ES-I3 (cell line): Measurements from ENCODE around the gene GRXCR2.
"Not testable (repeated sequence)": the region's sequence is repeated elsewhere in the genome, so short reads cannot be mapped to it uniquely, and the experiment has no call there.

Experiments
- H3K36me3 ChIP-seq: 2 replicates; pipeline ENCODE4 v1.6.1; 2013; ENCODE audit warnings: mild to moderate bottlenecking, low read length, control low read depth, moderate library complexity; ENCODE audit not compliant: insufficient read depth
- H3K4me1 ChIP-seq: 2 replicates; pipeline ENCODE4 v1.6.1; 2013; ENCODE audit warnings: mild to moderate bottlenecking, control low read depth, low read length; ENCODE audit not compliant: insufficient read depth
- H3K9ac ChIP-seq: 2 replicates; pipeline ENCODE4 v1.6.1; 2013; ENCODE audit warnings: low read depth, mild to moderate bottlenecking, low read length, moderate library complexity
- H3K9me3 ChIP-seq: 2 replicates; pipeline ENCODE4 v1.6.1; 2013; ENCODE audit warnings: mild to moderate bottlenecking, low read length, moderate library complexity; ENCODE audit not compliant: control insufficient read depth, insufficient read depth

Gene GRXCR2

GRCh38 chr5:145859453-145859852 is 13.4 kb downstream of the GRXCR2 start:
- Histone ChIP-seq H3K9ac (no peak overlapping the region), H3K9me3 (no peaks in the 10 kb centered on the region), H3K4me1 (peaks cover 13% of the 10 kb centered on the region), H3K36me3 (no peaks in the 10 kb centered on the region)

GRCh38 chr5:145858959-145859358 is 13.9 kb downstream of the GRXCR2 start:
- Histone ChIP-seq H3K36me3 (no peaks in the 10 kb centered on the region), H3K4me1 (peaks cover 18% of the 10 kb centered on the region), H3K9ac (no peak overlapping the region), H3K9me3 (no peaks in the 10 kb centered on the region)

GRCh38 chr5:145856285-145856818 is 16.5 kb downstream of the GRXCR2 start:
- Histone ChIP-seq H3K9me3 (no peaks in the 10 kb centered on the region), H3K4me1 (peaks cover 21% of the 10 kb centered on the region), H3K36me3 (no peaks in the 10 kb centered on the region), H3K9ac (peak overlapping the region; percentile 52)

GRCh38 chr5:145855763-145856267 is 17.0 kb downstream of the GRXCR2 start:
- Histone ChIP-seq H3K4me1 (peaks cover 21% of the 10 kb centered on the region), H3K9ac (peak overlapping the region; percentile 52), H3K9me3 (no peaks in the 10 kb centered on the region), H3K36me3 (no peaks in the 10 kb centered on the region)

GRCh38 chr5:145854651-145855258 is 18.1 kb downstream of the GRXCR2 start:
- Histone ChIP-seq H3K36me3 (no peaks in the 10 kb centered on the region), H3K4me1 (peaks cover 21% of the 10 kb centered on the region), H3K9me3 (no peaks in the 10 kb centered on the region), H3K9ac (no peak overlapping the region)

GRCh38 chr5:145853781-145854376 is 18.9 kb downstream of the GRXCR2 start:
- Histone ChIP-seq H3K9ac (no peak overlapping the region), H3K4me1 (peaks cover 21% of the 10 kb centered on the region), H3K36me3 (no peaks in the 10 kb centered on the region), H3K9me3 (no peaks in the 10 kb centered on the region)

GRCh38 chr5:145852990-145853389 is 19.8 kb downstream of the GRXCR2 start:
- H3K9me3 ChIP-seq, result no peaks in the 10 kb centered on the region
- no peak overlapping the region for H3K9ac ChIP-seq
- H3K4me1 ChIP-seq, result peaks cover 21% of the 10 kb centered on the region
- no peaks in the 10 kb centered on the region for H3K36me3 ChIP-seq

- no peaks in the 10 kb centered on the region for H3K36me3 ChIP-seq
- no peaks in the 10 kb centered on the region for H3K9me3 ChIP-seq
These were observed 24.0 kb downstream of the GRXCR2 start for GRCh38 chr5:145848854-145849253.

GRCh38 chr5:145847499-145848497 is 25.0 kb downstream of the GRXCR2 start:
- H3K9ac ChIP-seq, result no peak overlapping the region
- no peaks in the 10 kb centered on the region for H3K9me3 ChIP-seq
- no peaks in the 10 kb centered on the region for H3K4me1 ChIP-seq
- no peaks in the 10 kb centered on the region for H3K36me3 ChIP-seq

More at GRCh38 chr5:145848854-145849253, 24.0 kb downstream of the GRXCR2 start:
- Histone ChIP-seq H3K4me1 (peaks cover 1% of the 10 kb centered on the region; the same call in 1 of the 2 replicates), H3K9ac (no peak overlapping the region)

- H3K4me1 ChIP-seq, result no peaks in the 10 kb centered on the region
- no peaks in the 10 kb centered on the region for H3K9me3 ChIP-seq
- H3K36me3 ChIP-seq, result no peaks in the 10 kb centered on the region
- H3K9ac ChIP-seq, result no peak overlapping the region
These were observed 26.7 kb downstream of the GRXCR2 start for GRCh38 chr5:145846081-145846480.

- Histone ChIP-seq H3K9me3 (no peaks in the 10 kb centered on the region), H3K4me1 (no peaks in the 10 kb centered on the region), H3K36me3 (no peaks in the 10 kb centered on the region), H3K9ac (no peak overlapping the region)
These were observed 31.5 kb downstream of the GRXCR2 start for GRCh38 chr5:145841299-145841698.

- Histone ChIP-seq H3K36me3 (no peaks in the 10 kb centered on the region), H3K4me1 (no peaks in the 10 kb centered on the region), H3K9me3 (no peaks in the 10 kb centered on the region), H3K9ac (no peak overlapping the region)
These were observed 32.2 kb downstream of the GRXCR2 start for GRCh38 chr5:145840458-145841132.

- H3K9me3 ChIP-seq, result no peaks in the 10 kb centered on the region
- H3K4me1 ChIP-seq, result no peaks in the 10 kb centered on the region
- no peaks in the 10 kb centered on the region for H3K36me3 ChIP-seq
- no peak overlapping the region for H3K9ac ChIP-seq
These were observed 34.5 kb downstream of the GRXCR2 start for GRCh38 chr5:145838276-145838675.

GRCh38 chr5:145836241-145836640 is 36.6 kb downstream of the GRXCR2 start:
- H3K9ac ChIP-seq, H3K4me1 ChIP-seq: not testable (repeated sequence)

More at GRCh38 chr5:145836241-145836640, 36.6 kb downstream of the GRXCR2 start:
- not testable (repeated sequence) for H3K36me3 ChIP-seq, H3K9me3 ChIP-seq
